HEK293T (cell line): ENCODE results near the gene ZACN.

Experiments used
- FOXM1 ChIP-seq: fragments of 450-650 bp; IDR thresholded peaks from 2 replicates; pipeline ENCODE4 v1.6.1; 2017; ENCODE audit warnings: mild to moderate bottlenecking, borderline replicate concordance
- SP1 ChIP-seq: fragments of 450-650 bp; IDR thresholded peaks from 2 replicates; pipeline ENCODE4 v1.6.1; 2017
- SUZ12 ChIP-seq: fragments of 450-650 bp; IDR thresholded peaks from 2 replicates; pipeline ENCODE4 v1.6.1; 2016; ENCODE audit warnings: mild to moderate bottlenecking
- TARDBP ChIP-seq: fragments of 450-650 bp; IDR thresholded peaks from 2 replicates; pipeline ENCODE4 v1.6.1; 2016
- TF ChIP-seq, protein P1 (sequence below): fragments of 450-650 bp; IDR thresholded peaks from 2 replicates; pipeline ENCODE4 v1.6.1; 2016

DNA sequence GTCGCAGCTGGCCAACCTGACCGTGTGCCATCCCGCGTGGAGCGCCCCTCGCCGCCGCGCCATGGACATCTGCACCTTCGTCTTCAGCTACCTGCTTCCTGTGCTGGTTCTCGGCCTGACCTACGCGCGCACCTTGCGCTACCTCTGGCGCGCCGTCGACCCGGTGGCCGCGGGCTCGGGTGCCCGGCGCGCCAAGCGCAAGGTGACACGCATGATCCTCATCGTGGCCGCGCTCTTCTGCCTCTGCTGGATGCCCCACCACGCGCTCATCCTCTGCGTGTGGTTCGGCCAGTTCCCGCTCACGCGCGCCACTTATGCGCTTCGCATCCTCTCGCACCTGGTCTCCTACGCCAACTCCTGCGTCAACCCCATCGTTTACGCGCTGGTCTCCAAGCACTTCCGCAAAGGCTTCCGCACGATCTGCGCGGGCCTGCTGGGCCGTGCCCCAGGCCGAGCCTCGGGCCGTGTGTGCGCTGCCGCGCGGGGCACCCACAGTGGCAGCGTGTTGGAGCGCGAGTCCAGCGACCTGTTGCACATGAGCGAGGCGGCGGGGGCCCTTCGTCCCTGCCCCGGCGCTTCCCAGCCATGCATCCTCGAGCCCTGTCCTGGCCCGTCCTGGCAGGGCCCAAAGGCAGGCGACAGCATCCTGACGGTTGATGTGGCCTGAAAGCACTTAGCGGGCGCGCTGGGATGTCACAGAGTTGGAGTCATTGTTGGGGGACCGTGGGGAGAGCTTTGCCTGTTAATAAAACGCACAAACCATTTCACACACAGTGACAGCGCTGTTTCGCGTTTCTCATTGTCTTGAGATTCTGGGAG lies 2.0 kb upstream of the ZACN start:
- TF ChIP-seq SP1 = no peak
- no peak for TF ChIP-seq SUZ12
- TF ChIP-seq FOXM1 = no peak
- TF ChIP-seq, protein P1, sequence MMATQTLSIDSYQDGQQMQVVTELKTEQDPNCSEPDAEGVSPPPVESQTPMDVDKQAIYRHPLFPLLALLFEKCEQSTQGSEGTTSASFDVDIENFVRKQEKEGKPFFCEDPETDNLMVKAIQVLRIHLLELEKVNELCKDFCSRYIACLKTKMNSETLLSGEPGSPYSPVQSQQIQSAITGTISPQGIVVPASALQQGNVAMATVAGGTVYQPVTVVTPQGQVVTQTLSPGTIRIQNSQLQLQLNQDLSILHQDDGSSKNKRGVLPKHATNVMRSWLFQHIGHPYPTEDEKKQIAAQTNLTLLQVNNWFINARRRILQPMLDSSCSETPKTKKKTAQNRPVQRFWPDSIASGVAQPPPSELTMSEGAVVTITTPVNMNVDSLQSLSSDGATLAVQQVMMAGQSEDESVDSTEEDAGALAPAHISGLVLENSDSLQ = no peak
- TF ChIP-seq TARDBP = no peak
